ENCODE results near the gene TRNP1.

TRNP1 gene

GRCh38 chr1:27005648-27006496 is 12.4 kb downstream of the TRNP1 start:
- POLR2A ChIA-PET = no interaction called here
- no peak for DNase-seq
- CTCF ChIA-PET = interaction anchor here (0.6 to 4.5 kb wide), 4 partner anchors 9 to 35 kb away, joined by 3 to 25 read pairs (median 4); no protein-coding TSS in a partner anchor
- Histone ChIP-seq H3K4me3 (ENCODE audit: control insufficient read depth in 1 of 7, extremely low read depth in 1 of 7, insufficient read depth in 4 of 7, low read depth in 2 of 7, low read length in 6 of 7) (no peak overlapping the region), H3K36me3 (ENCODE audit: control insufficient read depth in 4 of 4, insufficient read depth in 4 of 4, low read length in 3 of 4) (no peaks in the 10 kb centered on the region), H3K27me3 (replicated peaks in 2 of 5; ENCODE audit: control insufficient read depth in 4 of 5, insufficient read depth in 5 of 5, low read length in 4 of 5) (no peaks in the 10 kb centered on the region), H3K27ac (ENCODE audit: insufficient read depth in 1 of 2, low read depth in 1 of 2, low read length in 2 of 2, poor library complexity in 1 of 2, severe bottlenecking in 2 of 2) (no peak overlapping the region), H3K9me3 (ENCODE audit: control extremely low read depth in 1 of 5, control insufficient read depth in 4 of 5, insufficient read depth in 2 of 5, low read depth in 1 of 5, low read length in 4 of 5) (no peaks in the 10 kb centered on the region), H3K4me1 (ENCODE audit: control extremely low read depth in 1 of 4, control insufficient read depth in 4 of 4, insufficient read depth in 4 of 4, low read length in 3 of 4) (peaks cover 3 to 31% (median 13%) of the 10 kb centered on the region in 4 experiments)
- WGBS (ENCODE audit: insufficient coverage) = 97% methylated on average over 45 of the region's 48 CpGs

DNA sequence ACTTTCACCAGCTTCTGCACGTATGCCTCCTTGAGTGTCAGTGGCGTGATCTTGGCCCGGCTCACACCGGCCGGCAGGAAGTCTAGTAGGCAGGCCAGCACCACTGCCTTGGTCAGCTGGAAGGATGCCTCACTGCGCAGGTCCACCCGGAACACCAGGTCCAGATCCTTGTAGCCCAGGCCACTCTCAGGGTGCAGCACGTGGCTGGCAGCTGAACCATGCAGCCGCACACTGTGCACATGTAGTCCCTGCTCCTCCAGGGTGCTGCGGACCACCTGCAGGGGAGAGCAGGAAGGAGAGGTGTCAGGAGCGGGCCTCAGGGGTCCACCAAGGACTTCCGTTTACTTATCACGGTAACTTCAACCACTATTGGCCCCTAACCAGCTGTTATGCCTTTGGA is 13.2 kb downstream of the TRNP1 start:
- DNase-seq = no peak
- H3K27ac ChIP-seq (ENCODE audit: insufficient read depth in 1 of 2, low read depth in 1 of 2, low read length in 2 of 2, poor library complexity in 1 of 2, severe bottlenecking in 2 of 2) = no peak overlapping the region
- POLR2A ChIA-PET = no interaction called here
- CTCF ChIA-PET = interaction anchor here (0.6 to 4.5 kb wide), 3 partner anchors 10 to 34 kb away, joined by 3 to 25 read pairs (median 4); no protein-coding TSS in a partner anchor
- peaks cover 0 to 4% (median 3%) of the 10 kb centered on the region in 5 experiments for H3K27me3 ChIP-seq (replicated peaks in 2 of 5; ENCODE audit: control insufficient read depth in 4 of 5, insufficient read depth in 5 of 5, low read length in 4 of 5)
- H3K36me3 ChIP-seq (ENCODE audit: control insufficient read depth in 4 of 4, insufficient read depth in 4 of 4, low read length in 3 of 4) = no peaks in the 10 kb centered on the region
- no peaks in the 10 kb centered on the region for H3K9me3 ChIP-seq (ENCODE audit: control extremely low read depth in 1 of 5, control insufficient read depth in 4 of 5, insufficient read depth in 2 of 5, low read depth in 1 of 5, low read length in 4 of 5)
- 97% methylated on average over 12 of the region's 13 CpGs for WGBS (ENCODE audit: insufficient coverage)
- H3K4me1 ChIP-seq (ENCODE audit: control extremely low read depth in 1 of 4, control insufficient read depth in 4 of 4, insufficient read depth in 4 of 4, low read length in 3 of 4) = peaks cover 3 to 23% (median 8%) of the 10 kb centered on the region in 4 experiments
- H3K4me3 ChIP-seq (ENCODE audit: control insufficient read depth in 1 of 7, extremely low read depth in 1 of 7, insufficient read depth in 4 of 7, low read depth in 2 of 7, low read length in 6 of 7) = no peak overlapping the region

- Histone ChIP-seq H3K36me3 (ENCODE audit: control insufficient read depth in 4 of 4, insufficient read depth in 4 of 4, low read length in 3 of 4) (no peaks in the 10 kb centered on the region), H3K27ac (ENCODE audit: insufficient read depth in 1 of 2, low read depth in 1 of 2, low read length in 2 of 2, poor library complexity in 1 of 2, severe bottlenecking in 2 of 2) (no peak overlapping the region), H3K4me1 (ENCODE audit: control extremely low read depth in 1 of 4, control insufficient read depth in 4 of 4, insufficient read depth in 4 of 4, low read length in 3 of 4) (peaks cover 0 to 19% (median 8%) of the 10 kb centered on the region in 4 experiments), H3K9me3 (ENCODE audit: control extremely low read depth in 1 of 5, control insufficient read depth in 4 of 5, insufficient read depth in 2 of 5, low read depth in 1 of 5, low read length in 4 of 5) (no peaks in the 10 kb centered on the region), H3K4me3 (ENCODE audit: control insufficient read depth in 1 of 7, extremely low read depth in 1 of 7, insufficient read depth in 4 of 7, low read depth in 2 of 7, low read length in 6 of 7) (no peak overlapping the region), H3K27me3 (replicated peaks in 2 of 5; ENCODE audit: control insufficient read depth in 4 of 5, insufficient read depth in 5 of 5, low read length in 4 of 5) (peaks cover 0 to 14% (median 4%) of the 10 kb centered on the region in 5 experiments)
- POLR2A ChIA-PET = interaction anchor here (0.7 to 0.9 kb wide), 2 partner anchors 8 to 9 kb away, joined by 4 read pairs; no protein-coding TSS in a partner anchor
- 98% methylated on average over 7 of the region's 9 CpGs for WGBS (ENCODE audit: insufficient coverage)
- DNase-seq = no peak
- CTCF ChIA-PET = interaction anchor here (0.7 to 4.5 kb wide), 5 partner anchors 10 to 610 kb away, joined by 3 to 25 read pairs (median 3); no protein-coding TSS in a partner anchor
These were observed 14.6 kb downstream of the TRNP1 start for GRCh38 chr1:27007909-27008582.

DNA sequence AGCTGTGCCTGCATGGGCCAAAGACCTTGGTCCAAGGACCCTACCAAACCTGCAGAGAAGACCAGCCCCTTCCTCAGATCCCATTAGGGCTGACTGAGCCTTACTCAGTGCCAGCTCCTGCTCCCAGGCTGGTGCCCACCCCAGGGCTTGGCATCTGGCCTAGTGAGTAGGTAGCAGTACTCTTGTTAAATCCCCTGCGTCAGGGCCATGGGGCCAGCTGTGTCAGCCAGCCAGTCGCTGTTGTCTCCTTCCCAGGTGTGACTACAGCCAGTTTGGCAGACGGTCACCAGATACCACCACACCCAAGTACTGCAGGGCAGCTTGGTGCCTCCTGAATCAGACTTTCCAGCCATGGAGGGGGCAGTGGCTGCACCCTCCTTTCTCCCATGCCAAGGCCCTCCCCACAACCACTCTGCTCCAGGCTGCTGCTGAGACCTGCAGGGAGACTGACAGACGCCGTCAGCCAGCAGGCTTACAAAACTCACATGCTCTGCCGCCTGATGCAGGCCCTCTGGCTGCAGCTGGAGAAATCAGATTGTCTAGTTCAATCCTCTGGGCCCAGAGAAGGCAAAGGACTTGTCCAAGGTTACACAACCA is 16.2 kb downstream of the TRNP1 start:
- CTCF ChIA-PET = interaction anchor here (0.6 to 4.5 kb wide), 5 partner anchors 8 to 47 kb away, joined by 3 to 25 read pairs (median 3); no protein-coding TSS in a partner anchor
- no peak overlapping the region for H3K27ac ChIP-seq (ENCODE audit: insufficient read depth in 1 of 2, low read depth in 1 of 2, low read length in 2 of 2, poor library complexity in 1 of 2, severe bottlenecking in 2 of 2)
- no peaks in the 10 kb centered on the region for H3K36me3 ChIP-seq (ENCODE audit: control insufficient read depth in 4 of 4, insufficient read depth in 4 of 4, low read length in 3 of 4)
- no peak for DNase-seq
- H3K4me3 ChIP-seq (ENCODE audit: control insufficient read depth in 1 of 7, extremely low read depth in 1 of 7, insufficient read depth in 4 of 7, low read depth in 2 of 7, low read length in 6 of 7) = no peak overlapping the region
- H3K27me3 ChIP-seq (replicated peaks in 2 of 5; ENCODE audit: control insufficient read depth in 4 of 5, insufficient read depth in 5 of 5, low read length in 4 of 5) = peaks cover 0 to 14% (median 4%) of the 10 kb centered on the region in 5 experiments
- WGBS (ENCODE audit: insufficient coverage) = 94% methylated on average over 5 of the region's 6 CpGs
- H3K4me1 ChIP-seq (ENCODE audit: control extremely low read depth in 1 of 4, control insufficient read depth in 4 of 4, insufficient read depth in 4 of 4, low read length in 3 of 4) = peaks cover 0 to 20% (median 10%) of the 10 kb centered on the region in 4 experiments
- POLR2A ChIA-PET = interaction anchor here (1.0 kb wide), 1 partner anchor 11 kb away, joined by 4 read pairs; no protein-coding TSS in a partner anchor
- no peaks in the 10 kb centered on the region for H3K9me3 ChIP-seq (ENCODE audit: control extremely low read depth in 1 of 5, control insufficient read depth in 4 of 5, insufficient read depth in 2 of 5, low read depth in 1 of 5, low read length in 4 of 5)

DNA sequence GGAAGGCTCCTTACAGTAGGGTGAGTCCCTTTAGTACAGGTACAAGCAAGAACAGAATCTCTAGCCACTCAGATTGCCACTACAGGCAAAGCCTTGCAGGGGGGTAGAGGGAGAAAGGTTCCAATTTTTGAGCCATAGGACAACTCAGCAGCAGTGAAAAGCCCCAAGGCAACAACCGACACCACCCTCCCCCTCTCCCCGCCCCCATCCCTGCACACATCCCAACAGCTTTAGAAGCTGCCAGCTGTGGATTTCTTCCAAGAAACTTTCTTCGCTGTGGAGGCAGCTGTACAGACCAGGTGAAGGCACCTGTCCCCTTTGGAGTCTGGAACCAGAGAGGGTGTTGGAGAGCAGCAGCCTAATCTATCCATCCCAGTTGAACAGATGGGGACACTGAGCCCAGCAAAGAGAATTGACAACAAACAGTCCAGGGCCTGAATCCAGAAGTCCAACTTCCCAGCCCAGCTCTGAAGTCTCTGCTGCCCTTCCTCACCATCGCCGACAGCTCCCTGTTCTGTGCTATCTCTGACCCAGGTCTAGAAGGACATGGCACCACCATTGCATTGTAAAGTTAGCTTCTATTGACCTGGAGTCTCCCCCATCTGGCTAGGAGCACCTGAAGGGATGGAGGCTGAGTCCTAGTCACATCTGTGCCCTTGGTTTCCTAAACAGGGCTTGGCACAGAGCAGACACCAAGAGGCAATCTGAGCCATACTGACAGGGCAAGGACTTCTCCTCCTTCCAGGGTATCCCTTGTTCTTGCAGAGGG is 16.9 kb downstream of the TRNP1 start:
- ChIA-PET CTCF (interaction anchor here (0.6 to 4.5 kb wide), 7 partner anchors 8 to 35 kb away, joined by 3 to 25 read pairs (median 3); no protein-coding TSS in a partner anchor), POLR2A (interaction anchor here (1.0 kb wide), 1 partner anchor 10 kb away, joined by 4 read pairs; no protein-coding TSS in a partner anchor)
- peaks cover 0 to 14% (median 4%) of the 10 kb centered on the region in 5 experiments for H3K27me3 ChIP-seq (replicated peaks in 2 of 5; ENCODE audit: control insufficient read depth in 4 of 5, insufficient read depth in 5 of 5, low read length in 4 of 5)
- H3K27ac ChIP-seq (ENCODE audit: insufficient read depth in 1 of 2, low read depth in 1 of 2, low read length in 2 of 2, poor library complexity in 1 of 2, severe bottlenecking in 2 of 2) = no peak overlapping the region
- H3K4me1 ChIP-seq (ENCODE audit: control extremely low read depth in 1 of 4, control insufficient read depth in 4 of 4, insufficient read depth in 4 of 4, low read length in 3 of 4) = peaks cover 0 to 22% (median 11%) of the 10 kb centered on the region in 4 experiments
- DNase-seq = no peak
- no peaks in the 10 kb centered on the region for H3K36me3 ChIP-seq (ENCODE audit: control insufficient read depth in 4 of 4, insufficient read depth in 4 of 4, low read length in 3 of 4)
- no peaks in the 10 kb centered on the region for H3K9me3 ChIP-seq (ENCODE audit: control extremely low read depth in 1 of 5, control insufficient read depth in 4 of 5, insufficient read depth in 2 of 5, low read depth in 1 of 5, low read length in 4 of 5)
- H3K4me3 ChIP-seq (ENCODE audit: control insufficient read depth in 1 of 7, extremely low read depth in 1 of 7, insufficient read depth in 4 of 7, low read depth in 2 of 7, low read length in 6 of 7) = no peak overlapping the region
- 95% methylated on average over 3 of the region's 5 CpGs for WGBS (ENCODE audit: insufficient coverage)

DNA sequence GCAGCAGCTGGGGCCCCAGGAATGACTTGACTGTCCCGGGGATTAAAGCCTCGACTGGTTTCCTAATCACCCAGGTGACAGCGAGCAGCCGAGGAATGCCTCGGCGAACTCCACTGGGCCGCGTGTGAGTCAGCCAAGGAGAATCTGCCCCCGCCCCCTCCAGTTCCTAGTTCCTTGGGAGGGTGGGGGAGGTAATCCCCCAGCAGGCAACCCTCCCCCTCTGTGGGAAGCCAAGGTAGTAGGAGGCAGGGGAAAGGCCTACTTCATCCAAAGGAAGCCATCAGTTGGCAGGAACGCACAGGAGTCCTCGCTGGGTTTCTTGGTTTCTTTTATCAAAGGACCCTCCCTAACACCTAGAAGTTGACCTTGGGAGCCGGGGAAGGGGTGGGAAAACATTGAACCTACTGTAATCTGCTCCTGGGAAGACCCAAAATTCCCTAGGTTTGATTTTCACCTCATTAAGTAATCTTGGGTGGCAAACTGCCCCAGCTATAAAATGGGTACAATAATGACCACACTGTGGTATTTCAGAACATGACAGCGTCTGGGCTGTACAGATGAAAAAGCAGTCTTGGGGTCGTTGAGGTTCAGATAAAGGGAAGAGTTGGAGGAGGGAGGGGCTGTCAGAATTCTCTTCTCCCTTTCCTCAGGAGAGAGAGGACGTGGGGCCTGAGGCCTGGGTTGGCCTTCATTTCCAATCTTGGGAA is 17.7 kb downstream of the TRNP1 start:
- Histone ChIP-seq H3K9me3 (ENCODE audit: control extremely low read depth in 1 of 5, control insufficient read depth in 4 of 5, insufficient read depth in 2 of 5, low read depth in 1 of 5, low read length in 4 of 5) (no peaks in the 10 kb centered on the region), H3K4me1 (ENCODE audit: control extremely low read depth in 1 of 4, control insufficient read depth in 4 of 4, insufficient read depth in 4 of 4, low read length in 3 of 4) (peaks cover 0 to 23% (median 11%) of the 10 kb centered on the region in 4 experiments), H3K27ac (ENCODE audit: insufficient read depth in 1 of 2, low read depth in 1 of 2, low read length in 2 of 2, poor library complexity in 1 of 2, severe bottlenecking in 2 of 2) (no peak overlapping the region), H3K36me3 (ENCODE audit: control insufficient read depth in 4 of 4, insufficient read depth in 4 of 4, low read length in 3 of 4) (no peaks in the 10 kb centered on the region), H3K27me3 (replicated peaks in 2 of 5; ENCODE audit: control insufficient read depth in 4 of 5, insufficient read depth in 5 of 5, low read length in 4 of 5) (peaks cover 0 to 14% (median 4%) of the 10 kb centered on the region in 5 experiments), H3K4me3 (ENCODE audit: control insufficient read depth in 1 of 7, extremely low read depth in 1 of 7, insufficient read depth in 4 of 7, low read depth in 2 of 7, low read length in 6 of 7) (no peak overlapping the region)
- WGBS (ENCODE audit: insufficient coverage) = 91% methylated on average over 10 of the region's 15 CpGs
- POLR2A ChIA-PET = no interaction called here
- CTCF ChIA-PET = interaction anchor here (0.6 to 2.2 kb wide), 5 partner anchors 9 to 35 kb away, joined by 3 to 4 read pairs (median 3); no protein-coding TSS in a partner anchor
- no peak for DNase-seq

Measured in common myeloid progenitor, CD34-positive (primary cell).